HEK293 (cell line): ENCODE results near the gene AGMO.

Source experiments
- MZF1 ChIP-seq: fragments of 450-650 bp; formaldehyde crosslinking; IDR thresholded peaks from 2 replicates; pipeline ENCODE4 v1.5.1; 2017; ENCODE audit warnings: missing biosample characterization, missing genetic modification characterization, borderline replicate concordance
- ZFP69B ChIP-seq: fragments of 450-650 bp; formaldehyde crosslinking; IDR thresholded peaks from 2 replicates; pipeline ENCODE4 v1.5.1; 2016; ENCODE audit warnings: missing biosample characterization, missing genetic modification characterization
- ZNF473 ChIP-seq: fragments of 450-650 bp; formaldehyde crosslinking; IDR thresholded peaks from 2 replicates; pipeline ENCODE4 v1.5.1; 2017; ENCODE audit warnings: missing biosample characterization, missing genetic modification characterization
- ZNF558 ChIP-seq: fragments of 450-650 bp; formaldehyde crosslinking; IDR thresholded peaks from 2 replicates; pipeline ENCODE4 v1.5.1; 2016; ENCODE audit warnings: missing biosample characterization, missing genetic modification characterization
- ZNF776 ChIP-seq: fragments of 450-650 bp; formaldehyde crosslinking; IDR thresholded peaks from 2 replicates; pipeline ENCODE4 v1.5.0; 2017; ENCODE audit warnings: missing biosample characterization, missing genetic modification characterization, borderline replicate concordance
- TF ChIP-seq, protein P1 (sequence below): fragments of 450-650 bp; formaldehyde crosslinking; IDR thresholded peaks from 2 replicates; pipeline ENCODE4 v1.5.1; 2016; ENCODE audit warnings: missing biosample characterization, missing genetic modification characterization
- TF ChIP-seq, protein P2 (sequence below): fragments of 450-650 bp; formaldehyde crosslinking; IDR thresholded peaks from 2 replicates; pipeline ENCODE4 v1.5.1; 2016; ENCODE audit warnings: missing biosample characterization, missing genetic modification characterization
- TF ChIP-seq, protein P3 (sequence below): fragments of 450-650 bp; IDR thresholded peaks from 2 replicates; pipeline ENCODE4 v1.5.1; 2018; ENCODE audit warnings: missing biosample characterization, missing genetic modification characterization
- TF ChIP-seq, protein P4 (sequence below): fragments of 450-650 bp; formaldehyde crosslinking; IDR thresholded peaks from 2 replicates; pipeline ENCODE4 v1.5.1; 2016; ENCODE audit warnings: missing biosample characterization, missing genetic modification characterization

DNA sequence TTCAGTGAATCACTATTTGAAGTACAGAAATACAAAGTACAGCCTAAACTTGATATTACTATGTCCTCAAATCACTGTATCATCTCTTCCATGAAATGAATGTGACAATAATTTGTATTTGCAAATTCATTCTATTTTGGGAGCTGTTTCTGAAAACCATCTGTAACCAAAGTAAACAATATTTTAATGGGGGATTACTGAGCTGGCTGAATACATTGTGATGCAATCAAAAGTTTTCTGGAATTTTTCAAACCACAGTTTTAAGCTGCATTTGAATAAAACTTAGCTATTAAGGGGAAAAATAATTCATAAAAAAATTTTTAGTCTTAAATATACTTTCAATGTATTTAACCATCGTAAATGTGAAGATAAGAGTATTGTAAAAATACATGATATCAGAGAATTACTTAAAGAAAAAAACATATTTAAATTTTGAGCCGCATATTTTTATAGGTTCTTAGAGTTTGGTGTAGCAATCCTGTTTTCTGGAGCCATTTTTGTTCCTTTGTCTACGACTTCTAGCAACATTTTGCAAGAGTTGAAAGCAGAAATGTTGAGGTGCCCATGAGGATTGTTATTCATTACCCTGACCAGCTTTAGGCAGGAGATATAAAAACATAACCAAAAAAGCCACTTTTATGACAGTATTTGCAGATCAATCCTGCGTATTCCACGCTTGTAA lies 45.9 kb upstream of the AGMO start:
- TF ChIP-seq, protein P1, sequence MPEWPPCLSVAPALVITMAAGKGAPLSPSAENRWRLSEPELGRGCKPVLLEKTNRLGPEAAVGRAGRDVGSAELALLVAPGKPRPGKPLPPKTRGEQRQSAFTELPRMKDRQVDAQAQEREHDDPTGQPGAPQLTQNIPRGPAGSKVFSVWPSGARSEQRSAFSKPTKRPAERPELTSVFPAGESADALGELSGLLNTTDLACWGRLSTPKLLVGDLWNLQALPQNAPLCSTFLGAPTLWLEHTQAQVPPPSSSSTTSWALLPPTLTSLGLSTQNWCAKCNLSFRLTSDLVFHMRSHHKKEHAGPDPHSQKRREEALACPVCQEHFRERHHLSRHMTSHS: no peak
- TF ChIP-seq, protein P2, sequence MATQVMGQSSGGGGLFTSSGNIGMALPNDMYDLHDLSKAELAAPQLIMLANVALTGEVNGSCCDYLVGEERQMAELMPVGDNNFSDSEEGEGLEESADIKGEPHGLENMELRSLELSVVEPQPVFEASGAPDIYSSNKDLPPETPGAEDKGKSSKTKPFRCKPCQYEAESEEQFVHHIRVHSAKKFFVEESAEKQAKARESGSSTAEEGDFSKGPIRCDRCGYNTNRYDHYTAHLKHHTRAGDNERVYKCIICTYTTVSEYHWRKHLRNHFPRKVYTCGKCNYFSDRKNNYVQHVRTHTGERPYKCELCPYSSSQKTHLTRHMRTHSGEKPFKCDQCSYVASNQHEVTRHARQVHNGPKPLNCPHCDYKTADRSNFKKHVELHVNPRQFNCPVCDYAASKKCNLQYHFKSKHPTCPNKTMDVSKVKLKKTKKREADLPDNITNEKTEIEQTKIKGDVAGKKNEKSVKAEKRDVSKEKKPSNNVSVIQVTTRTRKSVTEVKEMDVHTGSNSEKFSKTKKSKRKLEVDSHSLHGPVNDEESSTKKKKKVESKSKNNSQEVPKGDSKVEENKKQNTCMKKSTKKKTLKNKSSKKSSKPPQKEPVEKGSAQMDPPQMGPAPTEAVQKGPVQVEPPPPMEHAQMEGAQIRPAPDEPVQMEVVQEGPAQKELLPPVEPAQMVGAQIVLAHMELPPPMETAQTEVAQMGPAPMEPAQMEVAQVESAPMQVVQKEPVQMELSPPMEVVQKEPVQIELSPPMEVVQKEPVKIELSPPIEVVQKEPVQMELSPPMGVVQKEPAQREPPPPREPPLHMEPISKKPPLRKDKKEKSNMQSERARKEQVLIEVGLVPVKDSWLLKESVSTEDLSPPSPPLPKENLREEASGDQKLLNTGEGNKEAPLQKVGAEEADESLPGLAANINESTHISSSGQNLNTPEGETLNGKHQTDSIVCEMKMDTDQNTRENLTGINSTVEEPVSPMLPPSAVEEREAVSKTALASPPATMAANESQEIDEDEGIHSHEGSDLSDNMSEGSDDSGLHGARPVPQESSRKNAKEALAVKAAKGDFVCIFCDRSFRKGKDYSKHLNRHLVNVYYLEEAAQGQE: no peak
- TF ChIP-seq ZNF558 (tag by site-specific recombination) (no peak), ZNF776 (tag by site-specific recombination) (no peak), MZF1 (tag by site-specific recombination) (no peak), ZFP69B (tag by site-specific recombination) (no peak), ZNF473 (no peak)
- TF ChIP-seq, protein P3, sequence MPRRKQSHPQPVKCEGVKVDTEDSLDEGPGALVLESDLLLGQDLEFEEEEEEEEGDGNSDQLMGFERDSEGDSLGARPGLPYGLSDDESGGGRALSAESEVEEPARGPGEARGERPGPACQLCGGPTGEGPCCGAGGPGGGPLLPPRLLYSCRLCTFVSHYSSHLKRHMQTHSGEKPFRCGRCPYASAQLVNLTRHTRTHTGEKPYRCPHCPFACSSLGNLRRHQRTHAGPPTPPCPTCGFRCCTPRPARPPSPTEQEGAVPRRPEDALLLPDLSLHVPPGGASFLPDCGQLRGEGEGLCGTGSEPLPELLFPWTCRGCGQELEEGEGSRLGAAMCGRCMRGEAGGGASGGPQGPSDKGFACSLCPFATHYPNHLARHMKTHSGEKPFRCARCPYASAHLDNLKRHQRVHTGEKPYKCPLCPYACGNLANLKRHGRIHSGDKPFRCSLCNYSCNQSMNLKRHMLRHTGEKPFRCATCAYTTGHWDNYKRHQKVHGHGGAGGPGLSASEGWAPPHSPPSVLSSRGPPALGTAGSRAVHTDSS: no peak
- TF ChIP-seq, protein P4, sequence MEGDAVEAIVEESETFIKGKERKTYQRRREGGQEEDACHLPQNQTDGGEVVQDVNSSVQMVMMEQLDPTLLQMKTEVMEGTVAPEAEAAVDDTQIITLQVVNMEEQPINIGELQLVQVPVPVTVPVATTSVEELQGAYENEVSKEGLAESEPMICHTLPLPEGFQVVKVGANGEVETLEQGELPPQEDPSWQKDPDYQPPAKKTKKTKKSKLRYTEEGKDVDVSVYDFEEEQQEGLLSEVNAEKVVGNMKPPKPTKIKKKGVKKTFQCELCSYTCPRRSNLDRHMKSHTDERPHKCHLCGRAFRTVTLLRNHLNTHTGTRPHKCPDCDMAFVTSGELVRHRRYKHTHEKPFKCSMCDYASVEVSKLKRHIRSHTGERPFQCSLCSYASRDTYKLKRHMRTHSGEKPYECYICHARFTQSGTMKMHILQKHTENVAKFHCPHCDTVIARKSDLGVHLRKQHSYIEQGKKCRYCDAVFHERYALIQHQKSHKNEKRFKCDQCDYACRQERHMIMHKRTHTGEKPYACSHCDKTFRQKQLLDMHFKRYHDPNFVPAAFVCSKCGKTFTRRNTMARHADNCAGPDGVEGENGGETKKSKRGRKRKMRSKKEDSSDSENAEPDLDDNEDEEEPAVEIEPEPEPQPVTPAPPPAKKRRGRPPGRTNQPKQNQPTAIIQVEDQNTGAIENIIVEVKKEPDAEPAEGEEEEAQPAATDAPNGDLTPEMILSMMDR (tag by site-specific recombination): no peak
